Activated T-cell treated with anti-CD3 and anti-CD28 coated beads for 48 hours (primary cell): ENCODE measurements around the gene DVL1.

Experiments
- DNase-seq: peaks from one replicate; pipeline ENCODE4 v3.0.0-alpha.2; 2020; ENCODE audit warnings: low read depth

DVL1 gene

GRCh38 chr1:1310109-1310385 lies 39.2 kb downstream of the DVL1 start:
- DNase-seq, result no peak

DNA sequence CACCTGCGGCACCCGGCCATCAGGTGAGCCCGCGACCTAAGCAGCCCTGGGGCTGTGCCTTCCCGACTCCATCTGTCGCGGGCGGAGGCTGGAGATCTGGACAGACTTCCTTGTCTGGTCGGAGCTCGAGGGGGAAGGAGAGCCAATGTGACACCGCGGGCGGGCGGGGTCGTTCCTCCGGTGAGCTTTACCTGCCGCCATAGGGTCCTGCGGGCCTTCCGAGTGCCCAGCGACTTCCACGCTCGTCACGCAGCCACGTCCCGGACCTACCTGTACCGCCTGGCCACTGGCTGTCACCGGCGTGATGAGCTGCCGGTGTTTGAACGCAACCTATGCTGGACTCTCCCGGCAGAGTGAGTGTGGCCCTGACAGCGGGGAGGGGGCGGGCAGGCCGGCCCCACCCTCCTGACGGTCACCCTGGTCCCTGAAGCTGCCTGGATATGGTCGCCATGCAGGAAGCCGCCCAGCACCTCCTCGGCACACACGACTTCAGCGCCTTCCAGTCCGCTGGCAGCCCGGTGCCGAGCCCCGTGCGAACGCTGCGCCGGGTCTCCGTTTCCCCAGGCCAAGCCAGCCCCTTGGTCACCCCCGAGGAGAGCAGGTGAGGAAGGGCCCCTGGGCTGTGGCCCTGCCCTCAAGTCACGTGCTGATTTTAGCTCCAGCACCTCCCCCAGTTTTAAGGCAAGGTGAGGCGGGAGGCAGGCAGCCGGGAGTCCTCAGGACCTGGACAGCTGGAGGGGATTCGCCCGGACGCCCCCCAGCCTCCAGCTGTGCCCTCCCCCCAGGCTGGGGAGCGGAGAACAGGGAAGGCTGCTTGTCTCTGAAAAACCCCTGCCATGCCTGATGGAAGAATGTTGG lies 39.7 kb downstream of the DVL1 start:
- no peak for DNase-seq

DNA sequence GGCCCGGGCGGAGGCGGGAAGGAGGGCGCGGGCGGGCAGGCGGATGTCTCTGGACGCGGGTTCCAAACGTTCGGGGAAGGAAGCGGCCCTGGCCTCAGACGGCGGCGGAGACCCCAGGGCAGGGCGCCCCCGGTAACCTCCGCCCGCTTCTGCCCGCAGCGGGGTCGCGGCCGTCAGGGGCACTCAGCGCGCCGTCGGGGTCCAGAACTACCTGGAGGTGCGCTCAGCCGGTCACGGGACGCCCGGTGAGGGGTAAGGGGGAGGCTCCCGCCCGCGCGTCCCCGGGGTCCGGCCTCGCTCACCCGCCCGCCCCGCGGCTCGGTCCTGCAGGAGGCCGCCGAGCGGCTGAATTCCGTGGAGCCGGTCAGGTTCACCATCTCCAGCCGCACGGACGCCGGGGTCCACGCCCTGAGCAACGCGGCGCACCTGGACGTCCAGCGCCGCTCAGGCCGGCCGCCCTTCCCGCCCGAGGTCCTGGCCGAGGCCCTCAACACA lies 40.4 kb downstream of the DVL1 start:
- DNase-seq, result no peak

DNA sequence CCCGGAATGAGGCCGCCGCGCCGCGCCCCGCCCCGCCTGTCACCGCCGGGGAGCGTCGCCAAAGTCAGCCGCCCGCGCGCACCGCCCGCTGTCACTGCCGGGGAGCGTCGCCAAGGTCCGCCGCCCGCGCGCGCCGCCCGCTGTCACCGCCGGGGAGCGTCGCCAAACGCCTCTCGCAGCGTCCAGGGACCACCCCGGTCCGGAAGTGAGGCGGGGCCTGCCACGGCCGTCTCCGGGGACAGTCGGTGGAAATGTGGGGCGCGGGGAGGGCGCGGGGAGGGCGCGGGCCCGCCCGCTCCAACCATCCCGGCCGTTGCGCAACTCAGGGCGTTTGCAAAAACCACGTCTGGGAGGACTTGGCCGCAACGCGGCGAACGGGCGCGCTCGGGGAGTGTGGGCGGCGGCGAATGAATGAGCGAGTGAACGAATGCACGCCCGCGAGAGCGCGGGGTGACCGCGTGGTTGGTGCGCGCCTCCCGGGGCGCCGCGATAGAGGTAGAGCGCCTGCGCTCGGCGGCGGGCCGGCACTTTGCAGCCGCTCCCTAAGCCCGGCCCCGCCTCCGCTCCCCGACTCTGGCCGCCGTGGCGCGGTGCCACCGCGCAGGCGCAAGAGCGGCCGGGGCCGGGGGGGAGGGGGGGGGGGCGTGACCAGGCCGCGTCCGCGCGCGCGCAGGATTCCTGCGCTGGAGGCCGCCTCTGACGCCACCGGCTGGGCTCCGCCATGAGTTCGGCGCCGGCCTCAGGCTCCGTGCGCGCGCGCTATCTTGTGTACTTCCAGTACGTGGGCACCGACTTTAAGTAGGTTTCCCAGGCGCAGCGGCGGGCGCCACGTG lies 41.1 kb downstream of the DVL1 start, which contains the start of the genes ACAP3 and PUSL1:
Gene ACAP3, minus strand, starts transcription at position 8 of the 833 bp plus-strand sequence. CDS start 115 bp downstream, outside the sequence.
Gene PUSL1, plus strand, starts transcription at position 675 of the 833 bp plus-strand sequence. Its CDS starts 47 bp downstream, at position 722.
- DNase-seq, result peak; percentile 91

DNA sequence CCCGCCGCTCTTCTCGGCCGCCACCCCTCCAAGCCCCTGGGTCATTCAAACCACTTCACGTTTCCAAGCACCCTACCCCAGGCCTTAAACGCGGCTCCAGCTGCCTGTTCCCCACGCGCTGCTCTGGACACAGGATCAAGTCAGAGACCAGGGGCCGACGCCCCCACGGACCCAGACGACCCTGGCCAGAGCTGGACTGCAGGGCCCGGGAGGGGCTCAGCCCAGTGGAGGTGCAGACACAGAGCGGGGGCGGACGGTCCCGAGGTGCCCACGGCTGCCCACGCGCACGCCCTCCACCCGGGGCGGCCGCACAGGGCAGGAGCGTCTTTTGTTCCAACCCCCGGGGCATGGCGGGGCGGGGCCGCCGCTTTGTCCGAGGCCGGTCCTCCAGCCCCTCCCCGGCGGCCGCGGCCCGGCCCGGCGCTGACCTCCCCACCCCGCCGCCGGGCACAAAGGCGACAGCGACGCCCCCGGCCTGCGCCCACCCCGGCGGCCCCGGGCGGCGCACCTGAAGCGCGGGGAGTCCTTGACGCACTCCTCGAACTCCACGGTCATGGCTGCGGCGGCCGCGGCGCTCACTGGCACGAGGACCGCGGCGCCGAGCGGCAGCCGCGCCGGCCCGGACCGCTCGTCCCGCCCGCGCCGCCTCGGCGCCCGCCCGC lies 41.8 kb downstream of the DVL1 start:
- DNase-seq, result no peak

- no peak for DNase-seq
Observed at GRCh38 chr1:1306661-1307260, 42.5 kb downstream of the DVL1 start.

DNA sequence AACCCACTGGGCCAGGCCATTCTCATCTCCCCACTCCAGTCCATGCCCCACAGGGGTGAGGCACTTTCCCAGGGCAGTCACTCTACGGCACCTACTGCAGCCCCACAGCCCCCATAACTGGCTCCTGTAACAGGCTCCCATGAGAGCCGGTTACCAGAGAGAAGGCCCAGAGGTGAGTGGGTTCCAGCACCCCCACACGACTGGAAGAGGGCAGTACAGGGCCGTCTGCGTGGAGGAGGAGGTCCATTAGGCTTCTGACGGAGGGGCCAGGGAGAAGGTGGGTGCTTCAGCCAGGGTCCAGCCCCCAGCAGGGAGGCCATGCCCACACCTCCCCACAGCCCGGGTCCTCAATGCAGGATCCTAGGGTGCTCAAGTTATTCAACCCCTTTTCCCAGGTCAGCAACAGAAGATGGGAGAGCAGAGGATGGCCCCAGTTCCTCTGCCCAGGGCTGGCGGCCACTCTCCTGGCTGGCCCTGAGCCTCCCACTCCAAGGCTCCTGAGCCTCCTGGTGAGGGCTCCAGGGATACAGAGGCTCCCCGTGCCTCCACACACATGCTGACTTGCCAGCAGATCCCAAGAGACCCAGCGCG lies 43.1 kb downstream of the DVL1 start:
- DNase-seq, result no peak

DNA sequence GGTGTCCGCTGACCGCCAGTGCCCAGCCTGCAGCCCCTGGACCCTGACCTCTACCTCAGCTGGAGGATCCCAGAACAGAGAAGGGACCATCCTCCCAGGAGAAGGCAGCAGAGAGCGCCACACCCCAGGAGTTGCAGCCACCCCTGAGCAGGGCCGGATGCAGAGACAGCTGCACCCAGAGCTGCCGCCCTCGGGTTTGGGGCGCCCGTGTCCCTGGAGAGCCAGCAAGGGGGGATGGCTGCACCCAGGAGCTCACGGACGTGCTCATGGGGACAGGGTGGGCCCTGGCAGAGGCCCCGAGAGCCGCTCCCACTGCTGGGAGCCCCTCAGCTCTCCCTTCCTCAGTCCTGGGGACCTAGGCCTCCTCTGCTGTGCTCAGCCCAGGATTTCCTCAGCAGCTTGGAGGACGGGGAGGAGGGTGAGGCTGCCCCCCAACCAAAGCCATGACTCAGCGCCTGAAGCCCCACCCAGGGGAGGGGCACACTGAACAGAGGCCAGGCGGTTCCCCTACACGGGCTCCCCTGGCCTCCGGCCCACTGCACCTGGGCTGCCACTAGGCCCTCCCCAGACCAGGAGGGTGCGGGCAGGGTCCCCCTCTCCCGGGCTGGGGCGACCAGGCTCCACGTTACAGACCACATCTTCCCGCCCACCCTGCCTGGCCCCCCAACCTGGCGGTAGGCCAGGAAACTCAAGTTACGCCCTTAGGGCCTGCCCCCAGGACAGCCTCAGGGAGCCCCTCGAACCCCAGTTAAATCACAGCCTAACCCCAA lies 43.7 kb downstream of the DVL1 start:
- peak; percentile 62 for DNase-seq

- no peak for DNase-seq
Observed at GRCh38 chr1:1304331-1305299, 44.6 kb downstream of the DVL1 start.

- no peak for DNase-seq
Observed at GRCh38 chr1:1303736-1304135, 45.5 kb downstream of the DVL1 start.

GRCh38 chr1:1302951-1303509 lies 46.2 kb downstream of the DVL1 start:
- no peak for DNase-seq

GRCh38 chr1:1302006-1302430 lies 47.2 kb downstream of the DVL1 start:
- no peak for DNase-seq

DNA sequence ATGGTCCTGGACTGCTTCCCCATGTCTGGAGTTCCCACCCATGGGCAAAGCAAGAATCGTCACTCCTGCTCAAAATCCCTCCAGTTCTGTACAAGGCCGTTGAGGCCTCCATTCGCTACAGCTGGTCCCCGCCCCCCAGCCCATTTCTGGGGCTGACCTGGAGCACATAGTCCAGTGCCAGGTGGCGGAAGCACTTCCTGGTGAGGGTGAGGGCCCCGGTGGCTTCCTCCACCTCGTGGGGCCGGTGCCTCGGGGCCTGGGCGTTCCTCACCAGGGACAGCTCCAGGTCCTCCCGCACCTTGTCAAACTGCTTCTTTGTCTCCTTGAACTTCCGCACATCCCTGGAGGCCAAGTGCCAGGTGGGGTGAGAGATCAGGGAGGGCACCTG lies 48.9 kb downstream of the DVL1 start:
- no peak for DNase-seq

DNA sequence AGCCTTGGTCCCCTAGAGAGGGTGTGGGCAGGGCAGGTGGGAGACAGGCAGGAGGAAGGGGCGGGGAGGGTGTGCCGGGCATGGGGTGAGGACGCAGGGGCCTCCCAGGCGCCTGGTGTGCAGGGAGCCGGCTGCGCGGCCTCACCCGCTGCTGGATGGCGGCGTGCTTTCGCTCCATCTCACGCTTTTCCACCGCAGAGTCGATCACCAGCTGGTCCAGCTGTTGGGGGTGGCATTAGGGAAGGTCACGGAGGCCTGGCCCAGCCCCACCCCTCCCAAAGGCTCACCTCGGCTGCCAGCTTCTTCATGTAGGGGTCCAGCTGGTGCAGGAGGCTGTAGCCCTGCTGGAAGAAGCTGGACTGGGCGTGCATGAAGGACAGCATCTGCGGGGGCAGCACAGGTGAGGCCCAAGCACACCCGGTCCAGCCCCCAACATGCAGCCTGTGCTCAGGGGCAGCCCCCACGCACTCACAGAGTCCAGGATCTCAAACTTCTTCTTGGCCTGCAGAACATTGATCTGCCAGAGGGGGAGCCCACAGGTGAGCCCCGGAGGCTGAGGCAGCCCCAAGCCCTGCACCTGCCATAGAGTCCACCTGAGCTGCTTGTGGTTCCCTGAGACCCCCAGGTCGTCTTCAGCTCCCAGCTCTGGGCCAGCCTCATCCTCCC lies 49.4 kb downstream of the DVL1 start:
- no peak for DNase-seq

DNA sequence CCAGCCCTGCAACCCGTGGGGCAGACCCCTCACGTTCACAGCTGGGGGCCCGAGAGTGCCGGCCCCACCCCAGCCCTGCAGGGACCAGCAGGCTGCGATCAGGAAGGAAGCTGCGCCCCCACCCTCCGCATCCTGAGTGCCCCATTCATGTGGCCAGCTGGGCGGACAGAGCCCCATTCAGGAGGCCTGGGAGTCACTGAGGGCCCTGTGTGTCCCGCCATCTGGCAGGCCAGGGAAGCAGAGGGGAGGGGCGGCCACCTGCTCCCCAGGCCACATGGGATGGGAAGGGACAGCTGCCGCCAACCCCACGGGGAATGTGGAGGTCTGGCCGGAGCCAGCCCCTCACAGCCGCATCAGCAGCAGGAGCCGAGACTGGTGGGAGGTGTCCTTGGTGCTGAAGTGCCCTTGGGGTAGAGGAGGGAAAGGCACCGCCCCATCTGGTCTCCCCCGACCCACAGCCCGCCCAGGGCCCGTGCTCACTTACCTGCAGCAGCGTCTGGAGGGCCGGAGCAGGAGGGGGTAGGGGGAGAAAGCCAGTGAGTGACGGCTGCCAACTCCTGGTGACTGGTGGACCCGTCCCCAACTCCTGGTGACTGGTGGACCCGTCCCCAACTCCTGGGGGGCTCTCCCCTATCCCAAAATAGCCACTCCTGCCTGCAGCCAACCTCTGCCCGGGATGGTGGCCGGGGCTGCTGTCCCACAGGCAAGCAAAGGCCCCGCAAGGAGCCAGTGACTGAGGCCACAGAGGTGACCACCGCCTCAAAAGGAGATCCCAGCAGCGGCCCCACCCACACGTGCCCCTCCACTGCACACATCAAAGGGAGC lies 50.1 kb downstream of the DVL1 start:
- DNase-seq, result no peak

DNA sequence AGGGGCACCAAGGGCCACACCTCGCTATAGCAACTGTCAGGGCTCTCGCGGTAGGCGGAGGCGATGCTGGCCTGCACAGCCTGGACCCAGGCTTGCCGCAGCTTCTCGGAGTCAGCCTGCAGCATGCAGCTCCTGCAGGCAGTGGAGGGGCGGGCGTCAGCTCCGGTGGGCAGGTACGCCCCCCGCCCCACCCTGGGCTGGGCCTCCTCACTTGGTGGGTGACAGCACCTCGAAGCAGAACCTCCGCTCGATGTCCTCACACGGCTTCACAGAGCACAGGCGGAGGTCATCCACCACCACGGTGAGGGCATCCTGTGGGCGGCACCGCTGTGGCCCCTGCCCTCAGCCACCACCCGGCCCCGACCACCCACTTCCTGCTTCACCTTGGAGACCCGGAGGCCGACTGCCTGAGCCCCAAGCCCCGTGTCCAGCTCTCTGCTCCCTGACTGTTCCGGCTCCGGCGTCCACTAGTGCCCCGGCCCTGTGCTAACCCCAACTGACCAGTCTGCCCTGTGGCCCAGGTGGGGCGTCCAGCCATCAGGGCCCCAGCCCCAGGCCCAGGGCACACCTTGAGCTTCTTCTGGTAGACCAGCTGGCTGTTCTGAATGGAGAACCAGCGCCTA lies 51.3 kb downstream of the DVL1 start:
- DNase-seq, result no peak
